GM12864 (cell line): ENCODE results near the gene STEAP3.

Experiments
- DNase-seq: peaks from one replicate; pipeline ENCODE4 v3.0.0-alpha.2; 2011; ENCODE audit warnings: low read depth
- H3K4me3 ChIP-seq: 2 replicates; pipeline ENCODE4 v1.5.1; 2011; ENCODE audit warnings: mild to moderate bottlenecking, low read depth, low read length, control low read depth
- TF ChIP-seq, protein P1 (sequence below): IDR thresholded peaks from 2 replicates; pipeline ENCODE4 v1.5.1; 2011; ENCODE audit warnings: low read depth, mild to moderate bottlenecking, moderate library complexity, low read length, control low read depth, inconsistent platforms; ENCODE audit errors: missing control alignments

The STEAP3 gene

DNA sequence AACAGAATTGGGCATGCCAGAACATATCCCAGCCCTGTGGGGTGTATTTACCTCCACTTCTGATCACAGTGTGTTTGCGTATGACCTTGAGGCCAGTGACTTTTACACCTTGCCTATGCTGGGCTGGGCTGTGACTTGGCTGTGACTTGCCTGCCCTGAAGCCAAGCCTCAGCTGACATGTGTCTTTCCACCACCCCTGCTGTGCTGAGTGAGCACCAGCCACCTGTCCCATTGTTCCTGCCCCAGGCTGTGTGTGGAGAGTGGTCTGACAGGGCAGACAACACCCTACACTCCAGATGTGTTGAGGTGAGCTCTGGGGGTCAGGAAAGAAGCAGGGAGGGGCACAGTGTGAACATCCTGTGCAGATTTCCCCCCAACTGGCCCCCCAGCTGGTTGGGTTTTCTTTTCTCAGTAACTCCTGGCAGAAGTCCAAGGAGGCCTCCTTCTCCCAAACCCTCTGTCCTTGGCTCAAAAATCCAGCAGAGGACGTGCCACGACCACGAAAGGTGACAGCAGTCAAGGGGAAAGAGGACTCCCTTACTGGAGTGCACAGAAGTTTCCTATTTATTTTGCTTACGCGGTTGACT is 5.1 kb upstream of the STEAP3 start:
- TF ChIP-seq, protein P1, sequence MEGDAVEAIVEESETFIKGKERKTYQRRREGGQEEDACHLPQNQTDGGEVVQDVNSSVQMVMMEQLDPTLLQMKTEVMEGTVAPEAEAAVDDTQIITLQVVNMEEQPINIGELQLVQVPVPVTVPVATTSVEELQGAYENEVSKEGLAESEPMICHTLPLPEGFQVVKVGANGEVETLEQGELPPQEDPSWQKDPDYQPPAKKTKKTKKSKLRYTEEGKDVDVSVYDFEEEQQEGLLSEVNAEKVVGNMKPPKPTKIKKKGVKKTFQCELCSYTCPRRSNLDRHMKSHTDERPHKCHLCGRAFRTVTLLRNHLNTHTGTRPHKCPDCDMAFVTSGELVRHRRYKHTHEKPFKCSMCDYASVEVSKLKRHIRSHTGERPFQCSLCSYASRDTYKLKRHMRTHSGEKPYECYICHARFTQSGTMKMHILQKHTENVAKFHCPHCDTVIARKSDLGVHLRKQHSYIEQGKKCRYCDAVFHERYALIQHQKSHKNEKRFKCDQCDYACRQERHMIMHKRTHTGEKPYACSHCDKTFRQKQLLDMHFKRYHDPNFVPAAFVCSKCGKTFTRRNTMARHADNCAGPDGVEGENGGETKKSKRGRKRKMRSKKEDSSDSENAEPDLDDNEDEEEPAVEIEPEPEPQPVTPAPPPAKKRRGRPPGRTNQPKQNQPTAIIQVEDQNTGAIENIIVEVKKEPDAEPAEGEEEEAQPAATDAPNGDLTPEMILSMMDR, result peak; percentile 45
- H3K4me3 ChIP-seq, result no peak overlapping the region
- no peak for DNase-seq

DNA sequence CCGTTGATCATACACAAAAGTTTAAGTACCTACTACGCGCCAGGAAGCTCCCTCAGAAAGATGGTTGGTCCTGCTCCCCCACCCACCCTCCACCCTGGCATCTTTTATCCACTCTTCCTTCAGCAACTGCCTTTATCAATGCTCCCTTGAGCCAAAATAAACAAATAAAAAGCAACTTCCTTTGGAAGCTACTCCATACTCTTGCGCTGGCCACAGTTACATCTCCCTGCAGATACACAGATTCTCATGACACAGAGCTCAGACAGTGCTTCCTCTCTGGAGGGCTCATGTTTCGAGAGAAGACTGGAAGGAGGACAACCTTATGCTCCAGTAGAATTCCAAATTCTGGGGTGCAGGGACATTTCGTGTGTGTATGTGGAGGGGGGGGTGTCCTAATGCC is 3.8 kb upstream of the STEAP3 start:
- TF ChIP-seq, protein P1, result no peak

DNA sequence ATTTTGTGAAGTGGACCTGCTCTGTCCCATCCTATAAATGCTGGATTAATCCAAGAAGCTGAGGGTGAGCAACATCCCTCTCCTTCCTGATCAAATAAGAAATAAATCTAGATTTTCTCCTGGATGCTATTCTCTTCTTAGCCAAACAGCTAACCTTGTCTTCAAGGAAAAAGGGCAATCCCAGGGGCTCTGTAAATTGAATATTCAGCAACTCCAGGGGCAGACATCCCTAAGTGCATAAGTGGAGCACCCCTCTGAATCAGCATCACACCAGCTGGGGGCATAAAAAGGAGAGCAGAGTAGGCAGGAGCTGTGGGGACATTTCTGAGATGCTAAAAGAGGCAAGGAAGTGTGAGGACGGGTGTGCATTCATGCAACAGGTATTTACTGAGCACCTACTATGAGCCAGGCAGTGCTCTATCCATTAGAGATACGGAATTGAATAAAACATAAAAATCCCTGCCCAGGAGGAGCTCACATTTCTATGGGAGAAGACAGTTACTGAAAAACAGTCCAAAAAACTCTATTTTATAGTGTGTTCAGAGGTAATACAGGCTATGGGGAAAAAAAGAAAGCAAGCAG is 2.8 kb upstream of the STEAP3 start:
- H3K4me3 ChIP-seq, result no peak overlapping the region
- TF ChIP-seq, protein P1, result no peak
- no peak for DNase-seq

More for the DNA sequence above, 3.8 kb upstream of the STEAP3 start:
- no peak overlapping the region for H3K4me3 ChIP-seq
- no peak for DNase-seq

DNA sequence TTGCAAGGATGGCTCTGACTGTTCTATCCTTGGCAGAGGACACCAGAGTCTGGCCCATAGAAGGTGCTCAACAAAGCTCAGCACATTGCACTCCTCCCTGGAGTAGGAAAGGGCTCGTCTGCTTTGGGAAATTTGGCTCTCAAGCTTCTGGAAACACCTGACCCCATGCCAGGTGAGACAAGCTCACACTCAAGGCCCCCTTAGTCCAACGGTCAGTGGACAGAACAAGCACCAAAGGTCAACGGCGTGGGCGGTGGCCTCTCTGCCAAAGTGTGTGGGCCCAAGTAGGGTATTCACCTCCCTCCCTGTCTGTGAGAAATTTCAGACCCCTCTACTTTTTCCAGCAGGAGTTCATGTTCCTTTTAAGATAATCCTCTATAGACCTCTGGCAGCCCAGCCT is 2.0 kb upstream of the STEAP3 start:
- TF ChIP-seq, protein P1, result no peak
- H3K4me3 ChIP-seq, result no peak overlapping the region
- no peak for DNase-seq

DNA sequence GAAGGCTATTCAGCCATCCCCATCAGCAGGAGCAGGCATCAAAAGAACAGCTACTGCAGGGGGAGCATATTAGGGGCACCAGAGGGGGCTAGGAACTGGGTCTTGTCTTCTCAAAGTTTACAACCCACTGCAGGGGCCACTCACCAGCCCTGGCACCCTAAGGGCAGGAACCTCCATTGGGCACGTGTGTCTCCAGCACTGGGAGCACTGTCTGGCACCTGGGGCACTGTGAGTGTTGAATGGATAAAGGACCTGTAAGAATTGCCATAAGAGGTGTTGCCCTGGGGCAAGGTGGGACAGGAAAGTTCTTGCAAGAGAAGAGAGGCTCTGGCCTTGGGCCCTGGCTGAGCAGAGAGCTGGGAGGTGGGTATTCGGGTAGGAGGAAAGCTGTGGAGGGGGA is 1.4 kb upstream of the STEAP3 start:
- DNase-seq, result no peak
- TF ChIP-seq, protein P1, result no peak

DNA sequence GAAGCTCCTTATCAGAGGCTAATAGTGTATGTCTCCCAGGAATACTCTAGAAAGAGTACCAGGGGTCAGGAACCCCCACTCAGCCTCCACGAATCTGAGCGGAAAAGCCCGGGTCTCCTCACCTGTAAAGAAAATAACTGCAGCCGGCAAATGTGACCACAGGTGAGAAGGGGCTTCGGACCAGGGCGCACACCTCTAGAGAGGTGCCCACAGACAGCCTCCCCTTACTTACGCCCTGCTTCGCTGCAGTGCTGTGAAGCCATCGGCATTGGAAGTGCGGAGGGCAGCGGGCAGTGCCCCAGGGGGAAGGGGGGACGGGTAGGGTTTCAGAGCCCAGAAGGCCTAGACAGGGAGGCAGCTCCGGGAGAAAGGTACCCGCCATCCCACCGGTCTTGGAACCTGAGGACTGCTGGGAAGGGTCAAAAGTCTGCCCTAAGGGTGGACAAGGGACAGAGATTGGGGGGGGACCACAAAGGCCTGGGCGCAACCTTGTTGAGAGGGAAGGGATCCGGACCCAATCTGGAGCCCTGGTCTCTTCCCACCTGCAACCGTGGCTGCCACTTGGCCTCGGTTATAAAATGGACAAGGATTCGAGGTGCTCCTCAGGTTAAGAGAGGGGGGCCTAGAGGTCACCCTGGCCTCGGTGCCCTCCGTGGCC is 642 bp upstream of the STEAP3 start:
- peak overlapping the region; percentile 74 for H3K4me3 ChIP-seq
- TF ChIP-seq, protein P1, result no peak
- no peak for DNase-seq

More for the DNA sequence above, 1.4 kb upstream of the STEAP3 start:
- no peak overlapping the region for H3K4me3 ChIP-seq
